Gastroesophageal sphincter (tissue), 4 donors: ENCODE measurements around the gene STON2. TPM values are rescaled to one million over a fixed set of nuclear protein-coding genes. Genes with fewer than 3 reads are reported as not detected.

Experiments
- ATAC-seq: fragments of 150-250 bp; one replicate; pipeline ENCODE4 v1.9.1; 2016; ENCODE audit warnings: mild to moderate bottlenecking, moderate library complexity
- H3K27ac ChIP-seq, 4 donors: fragments of 200-600 bp; sonication (generic) in 3 of 4; 1 replicate in 3 of 4; 2 replicates in 1 of 4; pipeline ENCODE4 v1.5.1; 2016 to 2019
- H3K27me3 ChIP-seq: fragments of 200-600 bp; sonication (generic); one replicate; pipeline ENCODE4 v1.5.1; 2019
- H3K36me3 ChIP-seq, 2 donors: fragments of 200-600 bp; sonication (generic); one replicate each; pipeline ENCODE4 v1.5.1; 2019; ENCODE audit warnings: control low read depth in 1 of 2
- H3K4me1 ChIP-seq, 3 donors: fragments of 200-600 bp; sonication (generic); 1 replicate in 2 of 3; 2 replicates in 1 of 3; pipeline ENCODE4 v1.5.1; 2016 to 2019; ENCODE audit warnings: control low read depth in 2 of 3
- H3K4me3 ChIP-seq, 2 donors: fragments of 200-600 bp; sonication (generic); one replicate each; pipeline ENCODE4 v1.5.1; 2019; ENCODE audit warnings: mild to moderate bottlenecking in 1 of 2, moderate library complexity in 1 of 2
- H3K9me3 ChIP-seq, 3 donors: fragments of 200-600 bp; sonication (generic); one replicate each; pipeline ENCODE4 v1.5.1; 2017 to 2019; ENCODE audit warnings: control low read depth in 2 of 3
- CTCF ChIP-seq, 4 experiments: fragments of 200-600 bp in 2 of 4; fragments of 450-650 bp in 2 of 4; sonication (generic) in 1 of 4; IDR thresholded peaks; one replicate each; pipeline ENCODE4 v1.5.1; 2017 to 2019; ENCODE audit warnings: antibody characterized with exemption in 4 of 4, mild to moderate bottlenecking in 2 of 4, moderate library complexity in 2 of 4
- EP300 ChIP-seq: sonication (generic); formaldehyde crosslinking; IDR thresholded peaks from one replicate; pipeline ENCODE4 v1.6.1; 2017; ENCODE audit warnings: antibody characterized with exemption, mild to moderate bottlenecking
- POLR2A ChIP-seq, 2 donors: fragments of 450-650 bp; IDR thresholded peaks; one replicate each; pipeline ENCODE4 v1.6.1; 2017; ENCODE audit warnings: antibody characterized with exemption in 2 of 2, mild to moderate bottlenecking in 2 of 2, moderate library complexity in 1 of 2
- POLR2AphosphoS5 ChIP-seq: sonication (generic); formaldehyde crosslinking; IDR thresholded peaks from one replicate; pipeline ENCODE4 v1.6.1; 2017; ENCODE audit warnings: antibody characterized with exemption
- WGBS, 2 donors: methylation state at CpG; one replicate each; pipeline ENCODE4 v1.1.5; 2018; ENCODE audit warnings: low coverage in 1 of 2; 5-methylcytosine and 5-hydroxymethylcytosine counted together
- total RNA-seq, 4 donors: library from RNA; depleted of rRNA; stranded (reverse); fragments of >200 nt; gene quantifications; one replicate each; pipeline ENCODE4 v1.1.0, GENCODE V29; 2016

The STON2 gene
- total RNA-seq, 4 donors from 2014 or later: 2.8 to 11.6 (median 11.5) TPM

- ATAC-seq: no peak
- TF ChIP-seq POLR2AphosphoS5 (no peak), EP300 (no peak), CTCF (IDR thresholded peaks at IDR 0.05) (no peak), POLR2A (IDR thresholded peaks at IDR 0.05) (no peak)
- 95% methylated on average over 3 of the region's 3 CpGs; no CpG with 5 or more reads in 1 of the 2 donors for WGBS, 2 donors
Observed at GRCh38 chr14:81336009-81336408, 64.1 kb downstream of the STON2 start.

GRCh38 chr14:81332725-81333124 lies 67.4 kb downstream of the STON2 start:
- Histone ChIP-seq H3K4me1 (no peaks in the 10 kb centered on the region), H3K27me3 (no peaks in the 10 kb centered on the region), H3K4me3 (no peak overlapping the region), H3K9me3 (no peaks in the 10 kb centered on the region), H3K36me3 (no peaks in the 10 kb centered on the region), H3K27ac (no peak overlapping the region)
- no peak for ATAC-seq
- TF ChIP-seq POLR2A (IDR thresholded peaks at IDR 0.05) (no peak), CTCF (IDR thresholded peaks at IDR 0.05) (no peak), POLR2AphosphoS5 (no peak), EP300 (no peak)
- WGBS, 2 donors: 100% methylated on average over 1 of the region's 1 CpG

More at GRCh38 chr14:81336009-81336408, 64.1 kb downstream of the STON2 start:
- Histone ChIP-seq H3K4me1 (no peaks in the 10 kb centered on the region), H3K36me3 (no peaks in the 10 kb centered on the region), H3K27me3 (no peaks in the 10 kb centered on the region), H3K27ac (no peak overlapping the region), H3K4me3 (no peak overlapping the region), H3K9me3 (no peaks in the 10 kb centered on the region)

- no peaks in the 10 kb centered on the region for H3K27me3 ChIP-seq
- H3K36me3 ChIP-seq: no peaks in the 10 kb centered on the region
- no peak for TF ChIP-seq EP300
- no peak for TF ChIP-seq CTCF (IDR thresholded peaks at IDR 0.05)
- no peak for TF ChIP-seq POLR2AphosphoS5
- TF ChIP-seq POLR2A (IDR thresholded peaks at IDR 0.05): no peak
- no peaks in the 10 kb centered on the region for H3K9me3 ChIP-seq
- H3K4me1 ChIP-seq: no peaks in the 10 kb centered on the region
- no peak for ATAC-seq
- no peak overlapping the region for H3K27ac ChIP-seq
- no peak overlapping the region for H3K4me3 ChIP-seq
- 56 to 63% methylated on average over 3 to 4 of the region's 4 CpGs for WGBS, 2 donors
Observed at GRCh38 chr14:81331229-81332021, 68.7 kb downstream of the STON2 start.

- Histone ChIP-seq H3K27ac (no peak overlapping the region), H3K4me3 (no peak overlapping the region)
- WGBS, 2 donors: 67 to 79% methylated on average over 3 of the region's 3 CpGs
Observed at GRCh38 chr14:81330619-81331122, 69.5 kb downstream of the STON2 start.

GRCh38 chr14:81329640-81330381 lies 70.3 kb downstream of the STON2 start:
- Histone ChIP-seq H3K36me3 (no peaks in the 10 kb centered on the region), H3K27ac (no peak overlapping the region), H3K9me3 (no peaks in the 10 kb centered on the region), H3K27me3 (no peaks in the 10 kb centered on the region), H3K4me3 (no peak overlapping the region), H3K4me1 (no peaks in the 10 kb centered on the region)
- no peak for TF ChIP-seq POLR2A (IDR thresholded peaks at IDR 0.05)
- TF ChIP-seq POLR2AphosphoS5: no peak
- no peak for TF ChIP-seq EP300
- no peak for TF ChIP-seq CTCF (IDR thresholded peaks at IDR 0.05)
- 69 to 74% methylated on average over 8 to 9 of the region's 9 CpGs for WGBS, 2 donors
- ATAC-seq: no peak

More at GRCh38 chr14:81330619-81331122, 69.5 kb downstream of the STON2 start:
- TF ChIP-seq EP300 (no peak), POLR2A (IDR thresholded peaks at IDR 0.05) (no peak)
- no peaks in the 10 kb centered on the region for H3K36me3 ChIP-seq
- H3K4me1 ChIP-seq: no peaks in the 10 kb centered on the region
- H3K27me3 ChIP-seq: no peaks in the 10 kb centered on the region
- no peak for ATAC-seq
- H3K9me3 ChIP-seq: no peaks in the 10 kb centered on the region
